Neural progenitor cell (in vitro differentiated cells): Measurements from ENCODE around the gene MRPL51.

ENCODE experiments used
- CTCF ChIP-seq: fragments of 200-600 bp; sonication (generic); IDR thresholded peaks from 2 replicates; pipeline ENCODE4 v1.5.1; 2017; ENCODE audit warnings: antibody characterized with exemption, mild to moderate bottlenecking
- EZH2 ChIP-seq: fragments of 200-600 bp; sonication (generic); IDR thresholded peaks from 2 replicates; pipeline ENCODE4 v1.6.1; 2017; ENCODE audit warnings: antibody characterized with exemption, mild to moderate bottlenecking, moderate library complexity
- EZH2phosphoT487 ChIP-seq: fragments of 200-600 bp; sonication (generic); IDR thresholded peaks from 2 replicates; pipeline ENCODE4 v1.6.1; 2017; ENCODE audit warnings: antibody characterized with exemption

- TF ChIP-seq CTCF: no peak
- peak; percentile 26 for TF ChIP-seq EZH2
- no peak for TF ChIP-seq EZH2phosphoT487
Observed at GRCh38 chr12:6533653-6533922, 40.5 kb upstream of the MRPL51 start.
